GM18511 (cell line): ENCODE data around the gene NUDT19.
"Not testable (repeated sequence)": the region's sequence is repeated elsewhere in the genome, so short reads cannot be mapped to it uniquely, and the experiment has no call there.

Experiments used
- ATAC-seq: cut with Tn5 transposase; IDR thresholded peaks from one replicate; pipeline ENCODE4 v1.9.1; 2021; ENCODE audit warnings: mild to moderate bottlenecking, moderate library complexity; ENCODE audit not compliant: unreplicated experiment

NUDT19 gene

GRCh38 chr19:32691291-32691951 lies at the start of gene NUDT19:
NUDT19 (plus strand) TSS chr19:32691821; CDS start chr19:32691961, 140 bp downstream.
- ATAC-seq = peak; percentile 93

DNA sequence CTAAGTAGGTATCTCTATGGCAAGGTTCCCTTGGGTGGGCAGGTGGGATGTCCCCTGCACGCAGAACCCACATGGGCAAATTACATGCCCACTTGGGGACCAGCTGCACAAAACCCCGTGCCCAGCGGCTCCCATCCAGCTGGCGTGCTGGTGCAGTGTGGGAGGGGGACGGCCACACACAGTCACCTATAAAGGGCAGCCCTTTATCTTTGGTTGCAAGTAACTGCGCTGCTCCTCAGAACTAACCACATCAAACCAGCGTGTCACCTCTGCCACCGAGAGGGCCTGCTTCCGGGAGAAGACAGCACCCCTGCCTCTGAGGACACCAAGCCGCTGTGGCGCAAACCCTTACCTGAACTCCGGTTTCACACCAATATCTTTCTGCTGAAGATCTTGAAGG lies 48.9 kb upstream of the NUDT19 start:
- ATAC-seq = no peak

GRCh38 chr19:32646556-32646955 lies 45.1 kb upstream of the NUDT19 start:
- no peak for ATAC-seq

DNA sequence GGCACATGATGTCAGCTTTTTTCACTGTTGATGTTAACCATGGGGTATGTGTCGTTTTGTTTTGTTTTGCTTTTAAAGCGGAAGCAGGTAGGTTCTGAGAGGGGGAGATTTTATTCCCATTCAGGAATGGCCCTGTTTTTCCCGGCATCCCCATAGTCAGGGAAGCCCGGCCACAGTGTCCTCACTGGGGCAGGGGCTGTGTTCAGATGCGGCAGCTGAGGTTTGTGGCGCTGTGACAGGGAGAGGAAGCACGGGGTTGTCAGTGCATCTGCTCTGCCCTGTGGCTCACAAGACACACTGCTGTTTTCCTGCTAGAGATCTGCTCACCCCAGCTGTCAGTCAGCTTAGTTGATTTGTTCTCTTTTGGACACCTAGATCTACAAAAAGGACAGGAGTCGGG lies 44.3 kb upstream of the NUDT19 start:
- ATAC-seq = no peak

DNA sequence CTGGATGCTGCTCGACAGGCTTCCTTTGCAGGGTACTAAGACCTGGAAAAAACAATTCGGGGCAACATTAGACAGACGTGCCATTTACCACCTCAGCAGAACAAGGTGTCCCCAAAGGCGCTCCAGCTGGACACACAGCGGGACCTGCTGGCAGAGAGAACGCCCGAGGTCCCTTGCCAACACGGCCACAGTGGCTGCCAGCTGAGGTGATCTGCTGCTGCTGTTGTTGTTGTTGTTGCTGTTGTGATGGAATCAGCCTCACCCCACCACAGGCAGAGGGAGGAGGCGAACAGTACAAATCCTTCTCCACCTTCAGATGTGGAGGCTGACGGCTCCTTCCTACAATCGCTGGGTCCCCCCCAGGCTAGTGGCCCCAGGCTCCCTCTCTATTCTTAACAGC lies 41.9 kb upstream of the NUDT19 start:
- ATAC-seq = no peak

- ATAC-seq = no peak
Measured at GRCh38 chr19:32650671-32651070, 41.0 kb upstream of the NUDT19 start.

- ATAC-seq = no peak
Measured at GRCh38 chr19:32651729-32652140, 39.9 kb upstream of the NUDT19 start.

DNA sequence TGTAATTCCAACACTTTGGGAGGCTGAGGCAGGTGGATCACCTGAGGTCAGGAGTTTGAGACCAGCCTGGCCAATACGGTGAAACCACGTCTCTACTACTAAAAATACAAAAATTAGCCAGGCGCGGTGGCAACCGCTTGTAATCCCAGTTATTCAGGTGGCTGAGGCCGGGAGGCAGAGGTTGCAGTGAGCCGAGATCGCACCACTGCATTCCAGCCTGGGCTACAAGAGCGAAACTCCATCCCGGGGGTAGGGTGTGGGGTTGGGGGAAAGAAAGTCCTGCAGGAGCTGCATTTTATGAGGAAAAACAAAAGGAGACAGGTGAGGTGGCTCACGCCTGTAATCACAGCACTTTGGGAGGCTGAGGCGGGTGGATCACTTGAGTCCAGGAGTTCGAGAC lies 39.3 kb upstream of the NUDT19 start:
- ATAC-seq = not testable (repeated sequence)

- ATAC-seq = no peak
Measured at GRCh38 chr19:32652894-32653598, 38.6 kb upstream of the NUDT19 start.

DNA sequence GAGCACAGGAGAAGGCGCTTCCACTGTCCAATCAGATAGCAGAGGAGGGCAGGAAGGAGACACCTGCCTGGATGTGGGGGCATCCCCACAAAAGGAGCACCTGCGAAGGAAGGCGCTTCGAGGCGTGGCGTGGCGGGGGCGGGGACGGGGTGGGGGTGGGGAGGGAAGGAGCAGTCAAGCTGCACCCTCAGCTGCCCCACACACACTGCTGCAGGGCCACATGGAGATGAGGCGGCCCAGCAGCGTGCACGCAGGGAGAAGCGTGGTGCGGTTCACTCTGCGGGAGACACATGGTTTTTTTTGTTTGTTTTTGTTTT lies 38.1 kb upstream of the NUDT19 start:
- ATAC-seq = no peak

- ATAC-seq = not testable (repeated sequence)
Measured at GRCh38 chr19:32656379-32656778, 35.2 kb upstream of the NUDT19 start.

- no peak for ATAC-seq
Measured at GRCh38 chr19:32658075-32658474, 33.5 kb upstream of the NUDT19 start.

DNA sequence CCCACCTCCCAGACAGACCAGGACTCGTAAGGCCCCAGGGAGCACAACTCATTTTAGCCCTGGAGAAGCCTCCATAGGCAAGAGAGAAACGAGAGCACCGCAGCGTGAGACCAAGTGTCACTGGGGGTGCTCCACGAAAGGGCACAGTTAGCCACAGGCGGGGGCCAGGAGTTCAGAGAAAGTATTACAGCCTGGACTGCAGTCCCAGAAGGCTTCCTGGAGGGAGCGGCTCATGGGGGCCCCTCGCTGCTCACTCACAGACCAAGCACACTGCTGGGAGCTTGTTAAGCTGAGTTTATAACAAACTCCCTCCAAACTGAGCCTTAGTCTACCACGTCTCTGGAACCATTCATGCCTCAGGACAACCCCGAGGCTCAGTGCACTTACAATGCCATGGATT lies 33.1 kb upstream of the NUDT19 start:
- ATAC-seq = no peak

DNA sequence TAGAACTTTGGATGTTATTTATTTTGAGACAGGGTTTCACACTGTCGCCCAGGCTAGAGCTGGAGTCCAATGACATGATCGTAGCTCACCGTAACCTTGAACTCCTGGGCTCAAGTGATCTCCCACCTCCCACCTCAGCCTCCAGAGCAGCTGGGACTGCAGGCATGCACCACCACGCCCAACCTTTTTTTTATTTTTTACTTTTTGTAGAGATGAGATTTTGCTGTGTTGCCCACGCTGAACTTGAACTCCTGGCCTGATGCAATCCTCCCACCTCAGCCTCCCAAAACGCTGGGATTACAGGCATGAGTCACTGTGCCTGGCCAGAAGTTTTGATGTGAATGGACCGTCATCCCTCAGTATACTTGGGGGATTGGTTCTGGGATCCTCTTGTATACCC lies 30.3 kb upstream of the NUDT19 start:
- ATAC-seq = no peak

GRCh38 chr19:32662186-32662585 lies 29.4 kb upstream of the NUDT19 start:
- no peak for ATAC-seq

DNA sequence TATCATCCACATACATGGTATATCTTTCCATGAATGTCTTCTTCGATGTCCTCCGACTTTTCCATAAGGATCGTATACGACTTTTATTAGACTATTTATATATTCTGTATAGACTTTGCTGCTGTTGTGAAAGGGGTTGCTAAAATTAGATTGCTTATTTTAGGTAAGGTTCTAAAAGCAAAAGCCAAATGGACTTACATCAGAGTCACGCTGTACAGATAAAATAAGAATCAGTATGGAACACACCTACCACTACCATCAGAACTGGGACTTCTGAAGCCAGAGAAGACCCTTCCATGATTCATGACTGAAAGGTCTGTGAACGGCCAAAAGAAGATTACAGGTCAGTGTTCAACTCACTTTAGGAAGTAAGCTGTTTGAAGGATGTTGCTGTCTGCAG lies 25.5 kb upstream of the NUDT19 start:
- no peak for ATAC-seq

- ATAC-seq = no peak
Measured at GRCh38 chr19:32669310-32669709, 22.3 kb upstream of the NUDT19 start.

DNA sequence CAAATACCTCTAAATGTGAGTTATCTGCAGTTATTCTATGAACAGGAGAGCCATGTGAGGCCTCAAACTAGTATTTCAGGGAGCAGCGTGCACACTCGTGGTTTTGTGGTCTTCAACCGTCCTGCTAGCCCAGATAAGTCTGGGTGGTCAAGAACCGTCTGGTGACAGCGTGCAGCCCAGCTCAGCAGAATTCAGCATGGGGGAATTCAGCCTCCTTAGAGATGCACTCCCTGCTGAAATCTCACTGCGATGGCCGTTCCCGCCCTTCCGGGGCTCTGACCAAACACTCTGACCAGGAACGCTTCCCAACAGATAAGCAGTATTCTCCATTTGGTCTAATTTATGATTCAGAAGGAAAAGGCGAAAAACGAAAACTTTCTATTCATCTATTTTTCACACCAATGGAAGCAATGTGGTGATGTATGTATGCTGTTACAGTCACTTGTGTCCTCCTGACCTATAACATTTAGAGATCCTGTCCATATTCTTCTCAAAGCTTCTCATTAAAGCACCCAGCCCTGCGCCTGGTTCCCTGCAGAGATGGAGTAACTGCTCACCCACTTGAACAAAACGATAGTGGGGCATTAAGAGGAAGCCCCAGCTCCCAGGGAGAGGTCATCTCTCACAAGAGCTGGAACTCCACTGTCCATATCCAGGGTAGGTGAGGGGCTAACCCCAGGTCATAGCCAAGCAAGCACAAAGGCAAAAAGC lies 19.6 kb upstream of the NUDT19 start:
- ATAC-seq = no peak

DNA sequence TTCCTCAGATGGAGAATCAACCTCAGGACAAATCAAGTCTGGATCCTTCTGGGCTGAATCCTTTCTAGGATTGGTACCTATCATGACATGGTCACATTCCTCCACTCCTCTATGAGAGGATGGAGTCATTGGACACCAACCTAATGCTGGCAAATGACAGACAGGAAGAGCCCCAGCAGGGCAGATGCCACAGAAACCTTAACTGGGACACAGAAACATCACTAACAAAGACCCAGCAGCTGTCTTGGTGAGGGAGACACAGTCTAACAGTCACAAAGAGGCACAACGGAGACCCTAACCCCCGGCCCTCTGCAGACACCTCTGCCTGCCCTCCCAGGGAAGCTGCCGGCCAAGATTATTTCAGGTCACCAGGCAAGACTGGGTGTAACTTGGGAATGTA lies 18.8 kb upstream of the NUDT19 start:
- ATAC-seq = no peak

GRCh38 chr19:32673573-32673972 lies 18.0 kb upstream of the NUDT19 start:
- ATAC-seq = no peak

DNA sequence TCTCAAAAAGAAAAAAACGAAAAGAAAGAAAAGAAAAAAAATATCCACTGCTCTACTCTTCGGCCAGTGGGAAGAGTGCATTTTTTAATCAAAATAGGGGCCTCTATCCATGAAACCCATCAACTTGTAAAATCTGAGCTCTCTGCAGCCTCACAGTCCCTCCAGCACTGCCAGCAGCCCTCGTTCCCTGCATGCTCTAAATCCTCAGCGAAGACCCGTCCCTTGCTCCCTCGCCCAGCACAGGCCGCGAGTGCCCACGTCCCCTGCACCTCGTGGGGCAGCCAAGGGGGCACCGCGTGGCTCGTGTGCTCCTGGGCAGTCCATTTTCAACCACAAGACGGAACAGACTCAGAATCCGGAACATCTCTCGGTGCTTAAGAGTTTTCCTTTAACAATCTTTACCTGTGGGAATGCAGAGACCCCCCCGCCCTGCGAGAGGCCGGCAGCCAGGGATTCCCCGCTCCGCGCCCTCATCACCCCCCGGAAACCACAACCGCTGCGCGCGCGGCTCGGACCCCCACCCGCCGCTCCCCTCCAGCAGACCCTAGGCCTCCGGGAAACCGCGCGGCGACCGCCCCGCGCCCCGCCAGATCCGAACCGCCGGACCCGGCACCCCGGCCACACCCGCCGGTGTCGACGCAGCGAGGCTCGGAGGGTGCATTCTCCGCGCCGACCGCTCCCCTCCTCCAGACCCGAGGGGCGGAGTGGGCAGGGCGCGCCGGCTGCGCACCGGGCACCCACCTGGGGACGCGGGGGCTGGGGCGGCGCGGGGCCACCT lies 17.3 kb upstream of the NUDT19 start:
- peak; percentile 10 for ATAC-seq
